Measurements from ENCODE around the gene BDH1. TPM values are rescaled to one million over a fixed set of nuclear protein-coding genes. Genes with fewer than 3 reads are reported as not detected.

BDH1 gene
- total RNA-seq, 1 donor: 5.2 TPM

- DNase-seq (ENCODE audit: low read depth): no peak
- no peak overlapping the region for H3K4me3 ChIP-seq (ENCODE audit: low read depth, low read length)
- TF ChIP-seq CTCF (IDR thresholded peaks at IDR 0.05; ENCODE audit: insufficient read depth, low read depth, low read length): no peak
These were observed 41.6 kb upstream of the BDH1 start for GRCh38 chr3:197597335-197597734.

GRCh38 chr3:197595470-197596185 is 39.9 kb upstream of the BDH1 start:
- no peak overlapping the region for H3K4me3 ChIP-seq (ENCODE audit: low read depth, low read length)
- TF ChIP-seq CTCF (IDR thresholded peaks at IDR 0.05; ENCODE audit: insufficient read depth, low read depth, low read length): no peak
- no peak for DNase-seq (ENCODE audit: low read depth)

GRCh38 chr3:197593046-197593380 is 37.2 kb upstream of the BDH1 start:
- DNase-seq (ENCODE audit: low read depth): no peak
- H3K4me3 ChIP-seq (ENCODE audit: low read depth, low read length): no peak overlapping the region
- TF ChIP-seq CTCF (IDR thresholded peaks at IDR 0.05; ENCODE audit: insufficient read depth, low read depth, low read length): no peak

GRCh38 chr3:197592361-197593045 is 36.7 kb upstream of the BDH1 start:
- DNase-seq (ENCODE audit: low read depth): no peak
- TF ChIP-seq CTCF (IDR thresholded peaks at IDR 0.05; ENCODE audit: insufficient read depth, low read depth, low read length): no peak
- H3K4me3 ChIP-seq (ENCODE audit: low read depth, low read length): no peak overlapping the region

DNA sequence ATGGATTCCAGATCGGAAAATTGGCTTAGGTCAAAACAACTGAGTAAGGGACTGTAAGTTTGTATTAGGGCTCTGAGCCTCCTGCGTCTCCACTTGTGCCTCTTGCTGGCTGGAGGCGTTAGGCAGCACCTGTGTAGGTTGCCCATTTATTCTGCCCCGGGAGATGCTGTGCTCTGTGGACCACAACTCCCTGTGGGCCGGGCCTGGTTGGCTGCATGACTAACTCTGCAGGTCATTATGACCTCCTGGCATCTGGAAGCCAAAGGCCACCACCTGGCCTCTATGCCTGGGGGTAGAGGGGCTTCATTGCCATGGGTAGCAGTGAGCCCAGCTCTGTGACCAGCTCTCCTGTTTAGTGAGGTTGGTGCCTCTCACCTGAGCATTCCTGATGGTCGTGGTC is 36.0 kb upstream of the BDH1 start:
- DNase-seq (ENCODE audit: low read depth): no peak
- no peak for TF ChIP-seq CTCF (IDR thresholded peaks at IDR 0.05; ENCODE audit: insufficient read depth, low read depth, low read length)
- no peak overlapping the region for H3K4me3 ChIP-seq (ENCODE audit: low read depth, low read length)

- TF ChIP-seq CTCF (IDR thresholded peaks at IDR 0.05; ENCODE audit: insufficient read depth, low read depth, low read length): no peak
- H3K4me3 ChIP-seq (ENCODE audit: low read depth, low read length): no peak overlapping the region
- no peak for DNase-seq (ENCODE audit: low read depth)
These were observed 34.7 kb upstream of the BDH1 start for GRCh38 chr3:197590313-197590962.
